HG03175 (cell line): ENCODE results near the gene MDM2.
"Not testable (repeated sequence)": the region's sequence is repeated elsewhere in the genome, so short reads cannot be mapped to it uniquely, and the experiment has no call there.

Experiments
- ATAC-seq: cut with Tn5 transposase; IDR thresholded peaks from one replicate; pipeline ENCODE4 v1.9.1; 2021; ENCODE audit warnings: mild to moderate bottlenecking, moderate library complexity; ENCODE audit not compliant: unreplicated experiment

The MDM2 gene

GRCh38 chr12:68804657-68805591 lies 3.1 kb upstream of the MDM2 start:
- no peak for ATAC-seq

GRCh38 chr12:68805592-68806120 lies 2.3 kb upstream of the MDM2 start:
- no peak for ATAC-seq

- no peak for ATAC-seq
Measured at GRCh38 chr12:68806488-68807237, 1.3 kb upstream of the MDM2 start.

GRCh38 chr12:68807274-68807575 lies 752 bp upstream of the MDM2 start:
- not testable (repeated sequence) for ATAC-seq

DNA sequence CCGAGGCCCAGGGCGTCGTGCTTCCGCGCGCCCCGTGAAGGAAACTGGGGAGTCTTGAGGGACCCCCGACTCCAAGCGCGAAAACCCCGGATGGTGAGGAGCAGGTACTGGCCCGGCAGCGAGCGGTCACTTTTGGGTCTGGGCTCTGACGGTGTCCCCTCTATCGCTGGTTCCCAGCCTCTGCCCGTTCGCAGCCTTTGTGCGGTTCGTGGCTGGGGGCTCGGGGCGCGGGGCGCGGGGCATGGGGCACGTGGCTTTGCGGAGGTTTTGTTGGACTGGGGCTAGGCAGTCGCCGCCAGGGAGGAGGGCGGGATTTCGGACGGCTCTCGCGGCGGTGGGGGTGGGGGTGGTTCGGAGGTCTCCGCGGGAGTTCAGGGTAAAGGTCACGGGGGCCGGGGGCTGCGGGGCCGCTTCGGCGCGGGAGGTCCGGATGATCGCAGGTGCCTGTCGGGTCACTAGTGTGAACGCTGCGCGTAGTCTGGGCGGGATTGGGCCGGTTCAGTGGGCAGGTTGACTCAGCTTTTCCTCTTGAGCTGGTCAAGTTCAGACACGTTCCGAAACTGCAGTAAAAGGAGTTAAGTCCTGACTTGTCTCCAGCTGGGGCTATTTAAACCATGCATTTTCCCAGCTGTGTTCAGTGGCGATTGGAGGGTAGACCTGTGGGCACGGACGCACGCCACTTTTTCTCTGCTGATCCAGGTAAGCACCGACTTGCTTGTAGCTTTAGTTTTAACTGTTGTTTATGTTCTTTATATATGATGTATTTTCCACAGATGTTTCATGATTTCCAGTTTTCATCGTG lies 612 bp downstream of the MDM2 start:
- peak; percentile 62 for ATAC-seq

DNA sequence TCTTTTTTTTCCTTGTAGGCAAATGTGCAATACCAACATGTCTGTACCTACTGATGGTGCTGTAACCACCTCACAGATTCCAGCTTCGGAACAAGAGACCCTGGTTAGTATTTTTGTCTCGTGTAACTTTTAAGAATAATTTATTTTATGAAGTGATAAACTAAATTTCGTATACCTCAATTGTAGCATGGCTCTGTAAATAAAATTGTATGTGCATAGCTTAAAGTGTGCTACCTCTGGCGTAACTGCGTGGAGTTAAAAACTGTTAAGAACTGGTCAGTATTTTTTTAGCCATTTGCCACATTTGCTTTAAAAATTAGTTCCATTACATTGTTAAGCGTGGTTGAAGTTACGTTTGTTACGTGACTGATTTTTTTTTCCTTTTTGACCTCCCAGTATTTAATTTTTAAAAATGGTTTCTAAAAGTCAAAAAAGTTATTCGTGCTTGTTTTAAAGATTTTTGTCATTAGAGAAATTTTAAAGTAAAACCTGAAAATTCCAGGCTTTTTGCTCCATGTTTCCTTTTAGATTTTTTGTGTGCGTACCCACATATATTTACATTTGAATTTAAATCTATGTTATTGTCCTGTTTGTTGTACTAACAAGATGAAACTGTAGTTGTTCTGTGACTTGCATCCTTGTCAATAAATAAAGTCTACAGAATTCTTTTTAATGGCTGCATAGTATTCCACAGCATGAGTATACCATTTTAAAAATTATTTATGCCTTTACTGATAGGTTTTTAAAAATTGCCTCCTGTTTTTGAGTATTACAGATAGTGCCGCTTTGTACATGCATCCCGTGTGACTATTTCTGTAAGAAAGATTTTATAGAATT lies 1.4 kb downstream of the MDM2 start:
- ATAC-seq, result no peak

GRCh38 chr12:68810027-68810389 lies 2.0 kb downstream of the MDM2 start:
- ATAC-seq, result not testable (repeated sequence)

DNA sequence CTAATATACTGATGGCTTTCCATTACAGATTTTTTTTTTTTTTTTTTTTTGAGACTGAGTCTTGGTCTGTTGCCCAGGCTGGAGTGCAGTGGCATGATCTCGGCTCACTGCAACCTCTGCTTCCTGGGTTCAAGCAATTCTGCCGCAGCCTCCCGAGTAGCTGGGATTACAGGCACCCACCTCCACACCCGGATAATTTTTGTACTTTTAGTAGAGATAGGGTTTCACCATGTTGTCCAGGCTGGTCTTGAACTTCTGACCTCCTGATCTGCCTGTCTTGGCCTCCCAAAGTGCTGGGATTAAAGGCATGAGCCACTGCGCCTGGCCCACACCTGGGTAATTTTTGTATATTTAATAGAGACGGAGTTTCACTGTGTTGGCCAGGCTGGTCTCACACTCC lies 3.6 kb downstream of the MDM2 start:
- not testable (repeated sequence) for ATAC-seq

DNA sequence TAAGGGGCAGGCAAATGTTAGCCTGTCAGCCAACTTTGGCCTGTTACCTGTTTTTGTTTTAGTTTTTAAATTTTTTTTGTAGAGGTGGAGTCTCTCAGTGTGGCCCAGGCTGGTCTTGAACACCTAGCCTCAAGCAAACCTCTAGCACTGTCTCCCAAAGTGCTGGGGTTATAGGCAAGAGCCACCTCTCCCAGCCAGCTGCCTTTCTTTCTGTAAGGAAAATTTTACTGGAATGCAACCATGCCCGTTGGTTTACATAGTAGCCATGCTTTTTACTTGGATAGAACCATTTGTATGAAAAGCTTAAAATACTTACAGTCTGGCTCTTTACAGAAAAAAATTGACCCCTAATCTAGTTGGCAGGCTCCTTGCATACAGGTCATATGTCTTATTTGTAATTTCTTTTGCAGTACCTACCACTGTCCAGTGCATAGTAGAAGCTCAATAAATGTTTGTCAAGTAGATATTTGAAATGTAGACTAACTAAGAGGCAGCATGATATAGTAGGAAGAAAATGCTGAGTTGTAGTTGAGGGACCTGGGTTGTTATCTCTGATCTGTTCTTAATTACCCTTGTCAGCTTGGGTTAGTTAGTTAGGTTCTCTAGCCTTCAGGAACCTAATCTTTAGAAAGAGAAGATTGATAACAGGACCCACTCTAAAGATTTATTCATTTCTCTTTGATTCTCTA lies 4.7 kb downstream of the MDM2 start:
- ATAC-seq, result no peak

GRCh38 chr12:68813242-68813593 lies 5.2 kb downstream of the MDM2 start:
- ATAC-seq, result no peak

DNA sequence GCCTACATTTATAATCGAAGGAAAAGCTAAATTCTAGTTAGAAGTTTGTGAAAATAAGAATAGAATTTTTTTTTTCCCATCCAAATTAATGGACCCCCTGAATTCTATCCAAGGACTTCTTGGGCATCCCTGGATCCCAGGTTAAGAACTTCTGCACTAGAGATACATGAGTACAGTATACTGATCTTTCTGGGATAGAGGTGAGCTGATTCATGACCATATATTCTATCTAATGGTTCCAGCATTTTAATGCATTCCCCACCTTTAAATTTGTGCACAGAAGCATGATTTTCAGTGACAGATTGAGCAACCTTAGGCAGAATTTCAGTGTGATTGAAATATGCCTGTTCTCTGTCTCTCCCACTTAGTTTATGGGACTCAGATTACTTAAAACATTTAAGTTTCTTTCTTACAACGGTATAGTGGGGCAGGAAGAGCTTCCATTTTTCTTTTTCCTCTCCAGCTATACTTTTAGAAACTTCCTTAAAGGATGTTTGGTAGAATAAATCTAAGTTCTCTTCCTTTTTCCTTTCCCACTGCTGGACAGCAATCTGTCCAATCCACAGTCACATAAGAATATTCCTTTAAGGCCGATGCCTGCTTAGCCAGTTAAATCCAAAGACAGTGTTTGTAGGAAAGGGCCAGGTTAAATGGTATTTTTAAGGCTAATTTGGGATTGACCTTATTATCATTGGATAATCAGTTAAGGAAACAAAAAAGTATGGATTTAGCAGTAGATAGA lies 6.7 kb downstream of the MDM2 start:
- ATAC-seq, result no peak

DNA sequence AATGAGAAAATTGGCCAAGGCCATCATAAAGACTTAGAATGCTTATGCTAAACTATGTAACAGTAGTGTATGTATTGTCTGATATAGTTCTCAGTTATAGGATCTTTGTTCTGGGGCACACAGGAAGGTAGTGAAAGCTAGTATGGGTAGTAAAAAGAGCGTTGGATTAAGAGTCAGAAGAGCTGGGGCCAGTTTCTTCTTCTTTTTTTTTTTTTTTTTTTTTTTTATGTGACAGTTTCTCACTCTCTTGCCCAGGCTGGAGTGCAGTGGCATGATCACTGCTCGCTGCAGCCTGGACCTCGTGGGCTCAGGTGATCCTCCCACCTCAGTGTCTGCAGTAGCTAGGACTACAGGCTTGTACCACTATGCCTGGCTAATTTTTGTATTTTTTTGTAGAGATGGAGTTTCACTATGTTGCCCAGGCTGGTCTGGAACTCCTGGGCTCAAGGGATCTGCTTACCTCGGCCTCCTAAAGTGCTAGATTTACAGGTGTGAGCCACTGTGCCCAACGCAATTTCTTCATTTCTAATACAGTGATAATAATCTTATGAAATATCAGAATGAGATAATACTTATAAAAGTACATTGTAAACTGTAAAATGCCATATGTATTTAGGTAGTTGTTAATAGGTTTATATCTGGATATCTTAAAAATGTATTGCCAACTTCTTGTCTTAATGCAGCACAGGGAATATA lies 7.4 kb downstream of the MDM2 start:
- no peak for ATAC-seq

DNA sequence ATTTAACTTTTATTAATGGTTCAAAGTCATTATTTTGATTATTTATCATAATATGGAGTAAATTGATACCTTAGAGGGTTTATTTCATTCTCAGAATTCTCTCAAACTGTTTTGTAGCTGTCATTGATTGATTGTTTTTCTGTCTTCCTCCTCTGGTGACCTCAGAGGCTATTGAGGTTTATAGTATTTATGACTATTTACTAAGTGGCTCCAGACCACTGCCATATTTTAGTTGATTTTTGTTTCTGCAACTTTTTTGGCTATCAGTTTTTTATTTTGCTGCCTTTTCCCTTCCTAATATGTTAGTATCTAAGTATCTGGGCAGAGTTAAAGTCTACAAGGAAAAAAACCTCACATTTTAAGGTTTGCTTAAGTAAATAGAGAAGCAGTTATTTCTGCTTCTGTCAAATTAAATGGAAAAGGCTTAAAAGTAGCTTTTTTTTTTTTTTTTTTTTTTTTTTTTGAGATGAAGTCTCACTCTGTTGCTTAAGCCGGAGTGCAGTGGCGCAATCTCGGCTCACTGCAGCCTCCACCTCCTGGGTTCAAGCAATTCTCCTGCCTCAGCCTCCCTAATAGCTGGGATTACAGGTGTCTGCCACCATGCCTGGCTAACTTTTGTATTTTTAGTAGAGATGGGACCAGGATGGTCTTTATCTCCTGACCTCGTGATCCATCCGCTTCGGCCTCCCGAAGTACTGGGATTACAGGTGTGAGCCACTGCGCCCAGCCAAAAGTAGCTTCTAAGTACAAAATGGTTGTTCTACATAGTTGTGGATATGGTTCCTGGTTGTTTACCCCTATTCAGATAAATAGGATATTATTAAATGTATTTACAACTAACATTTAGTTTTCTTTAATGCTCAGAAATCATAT lies 8.2 kb downstream of the MDM2 start:
- no peak for ATAC-seq

- ATAC-seq, result not testable (repeated sequence)
Measured at GRCh38 chr12:68819481-68819880, 11.5 kb downstream of the MDM2 start.

DNA sequence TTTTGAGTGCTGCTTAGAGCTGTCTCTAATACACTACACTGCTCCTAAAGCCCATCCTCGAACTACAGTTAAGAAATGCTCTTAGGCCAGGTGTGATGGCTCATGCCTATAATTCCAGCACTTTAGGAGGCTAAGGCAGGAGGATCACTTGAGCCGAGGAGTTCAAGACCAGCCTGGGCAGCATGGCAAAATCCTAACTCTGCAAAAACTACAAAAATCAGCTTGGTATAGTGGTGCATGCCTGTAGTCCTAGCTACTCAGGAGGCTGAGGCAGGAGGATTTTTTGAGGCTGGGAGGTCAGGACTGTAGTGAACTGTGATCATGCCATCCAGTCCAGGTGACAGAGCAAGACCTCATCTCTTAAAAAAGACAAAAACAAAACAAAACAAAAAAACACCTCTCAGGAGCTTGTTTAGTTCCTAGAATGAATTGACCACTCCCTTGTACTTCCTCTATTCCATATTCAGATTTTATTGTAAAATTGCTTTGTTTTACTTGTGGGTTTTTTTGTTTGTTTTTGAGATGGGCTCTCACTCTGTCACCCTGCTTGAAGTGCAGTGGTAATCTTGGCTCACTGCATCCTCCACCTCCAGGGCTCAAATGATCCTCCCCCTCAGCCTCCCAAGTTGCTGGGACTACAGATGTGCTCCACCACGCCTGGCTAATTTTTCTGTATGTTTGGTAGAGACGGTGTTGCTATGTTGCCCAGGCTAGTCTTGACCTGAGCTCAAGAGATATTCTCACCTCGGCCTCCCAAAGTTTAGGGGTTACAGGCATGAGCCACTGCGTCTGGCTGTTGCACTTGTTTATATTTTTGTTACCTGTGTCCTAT lies 13.6 kb downstream of the MDM2 start:
- ATAC-seq, result no peak

DNA sequence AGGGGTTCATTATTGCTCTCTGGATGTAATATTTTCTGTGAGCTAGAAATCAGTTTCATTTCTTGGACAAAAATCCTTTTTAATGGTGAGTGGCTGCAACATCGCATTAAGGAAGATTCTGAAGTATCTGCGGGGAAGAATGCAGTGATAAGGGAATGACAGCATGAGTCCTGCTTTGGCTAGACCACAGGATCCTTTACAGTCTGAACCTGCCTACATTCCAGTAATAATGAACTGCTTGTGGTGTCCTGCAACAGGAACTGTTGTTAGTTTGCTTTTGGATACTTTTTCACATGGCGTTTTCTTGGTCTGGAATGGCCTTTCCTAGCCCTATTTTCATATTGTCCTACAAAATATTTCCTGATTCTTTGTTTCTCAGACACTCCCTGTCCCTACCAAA lies 15.7 kb downstream of the MDM2 start:
- ATAC-seq, result no peak

GRCh38 chr12:68824131-68824530 lies 16.2 kb downstream of the MDM2 start:
- ATAC-seq, result no peak
